GM21381 (cell line): ENCODE measurements around the gene VCL.
"Not testable (repeated sequence)": the region's sequence is repeated elsewhere in the genome, so short reads cannot be mapped to it uniquely, and the experiment has no call there.

Source experiments
- ATAC-seq: cut with Tn5 transposase; IDR thresholded peaks from one replicate; pipeline ENCODE4 v1.9.1; 2021; ENCODE audit warnings: mild to moderate bottlenecking, moderate library complexity; ENCODE audit not compliant: unreplicated experiment

VCL gene

GRCh38 chr10:74035303-74035702 lies 37.4 kb downstream of the VCL start:
- no peak for ATAC-seq

- no peak for ATAC-seq
Measured at GRCh38 chr10:74036474-74036873, 38.6 kb downstream of the VCL start.

DNA sequence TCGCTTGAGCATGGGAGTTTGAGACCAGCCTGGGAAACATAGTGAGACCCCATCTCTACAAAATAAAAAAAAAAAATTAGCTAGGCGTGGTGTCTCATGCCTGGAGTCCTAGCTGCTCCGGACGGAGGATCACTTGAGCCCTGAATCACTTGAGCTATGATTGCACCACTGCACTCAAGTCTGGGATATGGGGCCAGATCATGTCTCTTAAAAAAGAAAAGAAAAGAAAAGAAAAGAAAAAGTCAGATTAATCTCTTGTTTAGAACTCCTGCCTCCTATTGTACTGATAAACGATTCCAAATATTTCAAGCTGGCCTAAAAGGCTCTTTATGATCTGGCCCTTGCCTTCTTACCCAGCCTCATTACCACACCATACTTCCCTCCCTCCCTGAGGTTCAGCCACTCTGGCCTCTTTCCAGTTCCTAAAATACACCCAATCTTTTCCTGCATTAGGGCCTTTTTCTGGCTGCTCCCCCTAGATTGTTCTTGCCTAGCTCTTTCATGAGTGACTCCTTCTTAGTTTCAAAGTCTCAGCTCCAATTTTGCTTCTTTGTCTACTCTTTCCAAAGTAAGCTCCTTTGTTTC lies 41.7 kb downstream of the VCL start:
- no peak for ATAC-seq

DNA sequence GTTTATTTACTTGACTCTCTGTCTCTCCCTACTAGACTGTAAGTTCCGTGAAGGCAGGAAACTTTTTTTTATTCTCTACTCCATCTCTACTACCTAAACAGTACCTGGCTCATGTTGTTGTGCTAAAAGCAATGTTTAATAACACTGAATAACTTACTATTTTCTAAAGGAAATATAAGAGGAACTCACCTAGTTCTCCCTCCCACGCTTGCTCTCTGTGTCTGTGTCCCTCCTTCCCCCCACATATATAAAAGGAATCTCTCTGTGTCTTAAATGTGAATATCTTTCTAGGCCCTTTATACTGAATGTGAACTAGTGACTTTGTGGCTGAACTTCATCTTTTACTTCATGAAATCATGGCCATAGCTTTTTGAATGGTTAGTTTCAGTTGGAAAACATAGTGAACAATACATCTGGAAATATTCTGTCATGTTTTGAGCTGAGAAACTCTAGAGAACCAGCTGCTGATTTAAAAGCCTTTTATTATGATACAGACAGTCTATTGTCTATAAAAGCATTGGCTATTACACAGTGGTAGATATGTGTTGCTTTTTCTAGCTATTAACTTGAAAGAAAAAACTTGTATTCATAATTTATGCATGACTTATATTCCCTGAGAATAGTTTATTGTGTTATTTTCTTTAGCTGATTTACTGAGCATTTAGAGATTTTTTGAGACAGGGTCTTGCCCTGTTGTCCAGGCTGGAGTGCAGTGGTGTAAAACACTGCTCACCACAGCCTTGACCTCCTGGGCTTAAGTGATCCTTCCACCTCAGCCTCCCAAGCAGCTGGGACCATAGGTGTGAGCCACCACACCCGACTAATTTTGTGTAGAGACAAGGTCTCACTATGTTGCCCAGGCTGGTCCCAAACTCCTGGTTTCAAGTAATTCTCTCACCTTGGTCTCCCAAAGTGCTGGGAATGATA lies 42.5 kb downstream of the VCL start:
- ATAC-seq, result no peak

- no peak for ATAC-seq
Measured at GRCh38 chr10:74044419-74044818, 46.5 kb downstream of the VCL start.

GRCh38 chr10:74047304-74047703 lies 49.4 kb downstream of the VCL start:
- no peak for ATAC-seq

DNA sequence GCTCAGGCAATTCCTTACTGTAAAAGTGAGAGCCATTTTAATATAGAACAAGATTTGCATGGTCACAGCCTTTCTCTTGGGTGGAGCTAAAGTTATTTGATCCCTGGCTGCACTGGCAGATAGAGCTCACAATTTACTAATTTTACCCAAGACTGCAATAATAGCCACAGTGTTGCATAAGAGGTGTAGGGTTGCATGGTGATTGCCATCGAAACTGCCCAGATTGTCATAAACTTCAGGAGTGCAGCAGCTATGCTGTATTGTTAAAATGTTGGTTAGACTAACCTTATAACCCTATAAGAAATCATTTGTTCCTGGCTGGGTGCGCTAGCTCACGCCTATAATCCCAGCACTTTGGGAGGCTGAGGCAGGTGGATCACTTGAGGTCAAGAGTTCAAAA lies 50.0 kb downstream of the VCL start:
- no peak for ATAC-seq

DNA sequence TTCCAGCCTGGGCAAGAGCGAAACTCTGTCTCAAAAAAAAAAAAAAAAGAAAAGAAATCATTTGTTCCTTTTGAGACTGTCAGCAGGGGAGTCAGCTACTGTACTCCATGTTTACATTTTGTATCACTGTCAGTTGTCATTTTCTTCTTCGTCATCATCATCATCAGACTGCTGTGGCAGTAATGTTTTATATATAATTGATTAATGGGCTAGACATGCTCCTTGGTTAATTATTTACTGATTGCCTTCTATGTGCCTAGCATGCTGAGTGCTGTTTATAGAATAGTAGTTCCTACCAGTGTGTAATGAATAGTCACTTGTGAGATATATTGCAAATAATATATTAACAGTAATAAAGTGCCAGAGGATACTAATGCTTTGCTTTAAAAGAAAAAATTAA lies 50.5 kb downstream of the VCL start:
- ATAC-seq, result no peak

DNA sequence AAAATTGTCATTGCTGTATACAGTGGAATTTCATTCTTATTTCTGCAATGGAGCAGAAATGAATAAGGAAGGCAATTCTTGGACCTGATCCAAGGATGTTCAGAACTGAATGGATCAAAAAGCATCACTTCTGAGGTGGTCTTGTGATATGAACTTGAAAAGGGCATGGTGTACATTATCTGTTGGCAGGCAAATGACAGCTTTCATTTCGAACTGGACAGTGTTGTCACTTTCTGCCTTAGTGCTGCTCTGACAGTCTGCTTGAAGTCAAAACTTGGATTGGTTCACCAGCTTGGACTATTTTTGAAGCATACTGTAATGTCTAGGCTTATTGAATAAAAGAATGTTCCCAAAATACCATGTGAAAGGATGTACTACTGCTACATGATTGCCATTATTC lies 52.0 kb downstream of the VCL start:
- no peak for ATAC-seq

DNA sequence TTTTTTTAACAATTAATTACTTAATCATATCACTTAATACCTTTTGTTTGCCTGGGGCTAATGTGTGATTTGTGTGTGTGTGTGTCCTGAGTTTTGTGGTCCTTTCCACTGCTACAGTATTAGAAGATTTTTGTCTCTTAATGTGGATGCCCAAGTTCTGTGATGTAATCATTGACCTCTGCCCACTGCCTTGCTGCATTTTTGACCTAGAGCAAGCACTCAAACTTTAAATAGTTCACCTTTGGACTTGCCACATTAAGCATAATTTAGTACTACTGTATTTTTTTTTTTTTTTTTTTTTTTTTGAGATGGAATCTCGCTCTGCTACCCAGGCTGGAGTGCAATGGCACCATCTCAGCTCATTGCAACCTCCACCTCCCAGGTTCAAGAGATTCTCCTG lies 52.7 kb downstream of the VCL start:
- ATAC-seq, result no peak

DNA sequence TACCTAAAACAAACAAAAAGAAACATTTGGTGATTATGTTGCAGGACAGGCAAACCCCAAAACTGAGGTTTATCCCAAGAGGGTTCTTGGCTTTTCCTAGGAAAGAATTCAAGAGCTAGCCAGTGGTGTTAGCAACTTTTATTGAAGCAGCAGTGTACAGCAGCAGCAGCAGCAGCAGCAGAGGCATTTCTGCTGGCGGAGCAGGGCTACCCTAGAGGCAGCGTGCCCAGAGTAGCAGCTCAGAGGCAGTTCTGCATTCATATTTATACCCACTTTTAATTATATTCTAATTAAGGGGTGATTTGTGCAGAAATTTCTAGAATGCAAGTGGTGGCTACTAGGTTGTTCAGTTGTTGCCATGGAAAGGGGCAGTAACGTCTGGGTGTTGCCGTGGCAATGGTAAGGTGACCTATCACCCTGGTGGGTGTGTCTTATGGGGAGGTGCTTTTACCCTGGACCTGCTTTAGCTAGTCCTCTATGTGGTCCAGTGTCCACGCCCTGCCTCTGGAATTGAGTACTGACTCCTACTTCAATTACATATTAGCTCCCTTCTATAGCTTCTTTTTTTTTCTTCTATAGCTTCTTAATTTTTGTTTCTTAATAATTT lies 53.9 kb downstream of the VCL start:
- ATAC-seq, result no peak

GRCh38 chr10:74052994-74053393 lies 55.1 kb downstream of the VCL start:
- ATAC-seq, result no peak

DNA sequence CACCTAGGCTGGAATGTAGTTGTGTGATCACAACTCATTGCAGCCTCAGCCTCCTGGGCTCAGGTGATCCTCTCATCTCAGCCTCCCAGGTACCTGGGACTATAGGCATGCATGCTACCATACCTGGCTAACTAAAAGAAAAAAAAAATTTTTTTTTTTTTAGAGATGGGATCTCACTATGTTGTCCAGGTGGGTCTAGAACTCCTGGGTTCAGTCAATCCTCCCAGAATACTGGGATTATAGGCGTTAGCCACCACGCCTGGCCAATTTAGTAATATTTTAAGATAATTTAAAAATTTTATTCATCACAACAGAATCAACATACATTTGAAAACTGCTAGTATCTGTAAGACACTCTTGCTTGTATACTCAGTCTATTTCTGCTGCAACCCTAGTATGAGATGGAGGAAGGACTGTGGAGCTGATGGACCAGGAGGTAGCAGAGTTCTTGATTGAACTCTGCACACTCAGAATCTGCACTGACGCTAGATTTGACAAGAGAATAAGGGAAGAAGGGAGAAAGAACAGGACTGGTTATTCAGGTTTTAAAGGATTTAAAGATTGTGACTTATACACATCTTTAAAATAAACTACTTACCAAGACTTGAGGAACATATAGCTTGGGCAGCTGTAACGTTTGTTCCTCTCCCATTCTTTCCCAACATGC lies 57.6 kb downstream of the VCL start:
- no peak for ATAC-seq

DNA sequence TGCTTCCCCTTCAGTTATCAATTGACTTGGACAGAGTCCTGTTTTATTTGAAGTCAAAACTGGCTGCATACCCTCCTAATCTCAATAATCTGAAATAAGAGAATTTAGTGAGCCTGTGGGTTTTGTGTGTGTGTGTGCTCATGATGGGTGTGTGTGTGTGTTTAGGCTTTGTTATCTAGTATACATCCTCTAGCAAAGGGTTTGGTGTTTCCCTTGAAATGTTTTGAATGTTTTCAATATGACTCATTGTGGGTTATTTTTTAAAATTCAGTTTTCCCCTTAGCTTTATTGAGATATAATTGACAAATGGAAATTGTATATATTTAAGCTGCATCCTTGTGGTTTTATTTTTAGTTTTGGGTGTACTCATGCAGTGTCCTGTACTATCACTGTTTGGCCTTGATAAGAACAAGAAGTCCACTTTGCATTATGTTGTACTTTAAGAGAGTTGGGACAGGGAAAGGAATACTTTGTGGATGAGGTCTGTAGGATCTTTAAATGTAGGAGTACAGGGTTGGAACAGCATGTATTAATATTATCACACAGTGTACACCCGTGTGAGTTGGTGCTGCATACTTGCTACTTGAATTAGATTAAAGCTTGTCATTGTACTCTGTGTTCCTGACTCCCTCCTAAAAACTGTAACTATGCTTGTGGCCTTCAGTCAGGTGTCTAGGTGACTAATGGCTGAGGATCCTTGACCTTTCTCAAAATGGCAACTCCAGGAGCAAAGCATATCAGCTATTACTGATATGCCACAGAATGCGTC lies 58.3 kb downstream of the VCL start:
- ATAC-seq, result peak; percentile 59

GRCh38 chr10:74058071-74058470 lies 60.2 kb downstream of the VCL start:
- ATAC-seq, result no peak

- no peak for ATAC-seq
Measured at GRCh38 chr10:74058658-74059057, 60.7 kb downstream of the VCL start.

- no peak for ATAC-seq
Measured at GRCh38 chr10:74061104-74061503, 63.2 kb downstream of the VCL start.

DNA sequence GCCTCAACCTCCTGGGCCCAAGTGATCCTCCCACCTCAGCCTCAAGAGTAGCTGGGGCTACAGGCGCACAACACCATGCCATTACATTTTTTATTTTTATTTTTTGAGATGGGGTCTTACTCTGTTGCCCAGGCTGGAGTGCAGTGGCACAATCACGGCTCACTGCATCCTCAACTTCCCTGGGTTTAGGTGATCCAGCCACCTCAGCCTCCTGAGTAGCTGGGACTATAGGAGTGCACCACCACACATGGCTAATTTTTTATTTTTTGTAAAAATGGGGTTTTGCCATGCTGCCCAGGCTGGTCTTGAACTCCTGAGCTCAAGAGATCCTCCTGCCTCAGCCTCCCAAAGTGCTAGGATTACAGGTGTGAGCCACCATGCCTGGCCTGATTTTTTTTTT lies 64.1 kb downstream of the VCL start:
- ATAC-seq, result not testable (repeated sequence)

GRCh38 chr10:74063256-74063655 lies 65.3 kb downstream of the VCL start:
- no peak for ATAC-seq

- no peak for ATAC-seq
Measured at GRCh38 chr10:74067373-74068352, 69.7 kb downstream of the VCL start.
